ENCODE results near the gene THAP12.

Gene THAP12, protein sequence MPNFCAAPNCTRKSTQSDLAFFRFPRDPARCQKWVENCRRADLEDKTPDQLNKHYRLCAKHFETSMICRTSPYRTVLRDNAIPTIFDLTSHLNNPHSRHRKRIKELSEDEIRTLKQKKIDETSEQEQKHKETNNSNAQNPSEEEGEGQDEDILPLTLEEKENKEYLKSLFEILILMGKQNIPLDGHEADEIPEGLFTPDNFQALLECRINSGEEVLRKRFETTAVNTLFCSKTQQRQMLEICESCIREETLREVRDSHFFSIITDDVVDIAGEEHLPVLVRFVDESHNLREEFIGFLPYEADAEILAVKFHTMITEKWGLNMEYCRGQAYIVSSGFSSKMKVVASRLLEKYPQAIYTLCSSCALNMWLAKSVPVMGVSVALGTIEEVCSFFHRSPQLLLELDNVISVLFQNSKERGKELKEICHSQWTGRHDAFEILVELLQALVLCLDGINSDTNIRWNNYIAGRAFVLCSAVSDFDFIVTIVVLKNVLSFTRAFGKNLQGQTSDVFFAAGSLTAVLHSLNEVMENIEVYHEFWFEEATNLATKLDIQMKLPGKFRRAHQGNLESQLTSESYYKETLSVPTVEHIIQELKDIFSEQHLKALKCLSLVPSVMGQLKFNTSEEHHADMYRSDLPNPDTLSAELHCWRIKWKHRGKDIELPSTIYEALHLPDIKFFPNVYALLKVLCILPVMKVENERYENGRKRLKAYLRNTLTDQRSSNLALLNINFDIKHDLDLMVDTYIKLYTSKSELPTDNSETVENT

DNA sequence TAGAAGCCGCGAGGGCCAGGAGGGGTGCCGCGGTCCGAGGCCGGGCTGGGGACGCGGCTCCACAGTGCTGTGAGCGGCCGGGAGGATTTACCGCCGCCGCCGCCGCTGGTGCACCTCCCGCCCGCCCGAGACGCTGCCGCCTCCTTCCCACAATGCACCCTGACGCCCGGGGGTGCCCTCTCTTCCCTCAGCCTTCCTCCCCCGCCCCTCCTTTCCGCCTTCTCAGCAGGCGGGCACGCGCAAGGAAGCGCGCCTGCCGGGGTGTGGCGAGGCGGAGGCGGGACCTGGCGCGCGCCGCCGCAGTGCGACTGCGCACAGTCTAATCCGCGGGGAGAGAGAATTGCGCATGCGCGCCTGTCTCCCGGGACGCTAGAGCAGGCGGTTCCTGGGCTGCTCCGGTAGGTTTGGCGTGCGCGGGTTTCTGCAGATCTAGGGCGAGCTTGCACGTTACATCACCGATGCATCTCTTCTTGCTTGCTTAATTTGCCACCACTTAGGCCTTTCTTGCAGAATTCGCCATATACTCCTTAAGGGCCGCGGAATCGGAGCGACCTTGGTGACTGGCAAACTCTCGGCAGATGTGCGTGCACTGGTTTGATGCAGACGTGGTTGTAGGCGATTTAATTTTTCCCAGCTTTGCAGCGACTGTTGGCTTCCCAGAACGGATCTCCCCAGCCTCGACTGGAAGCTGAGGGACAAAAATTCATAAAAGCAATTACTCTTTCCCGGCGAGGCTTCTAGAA is at the start of gene THAP12, which contains the start of gene GVQW3:
THAP12 (minus strand) TSS at position 156 of the 743 bp plus-strand sequence. CDS start 296 bp downstream, outside the sequence.
GVQW3 (plus strand) TSS at position 347 of the 743 bp plus-strand sequence. CDS start 506 bp downstream, outside the sequence.
- TF ChIP-seq, protein P1, sequence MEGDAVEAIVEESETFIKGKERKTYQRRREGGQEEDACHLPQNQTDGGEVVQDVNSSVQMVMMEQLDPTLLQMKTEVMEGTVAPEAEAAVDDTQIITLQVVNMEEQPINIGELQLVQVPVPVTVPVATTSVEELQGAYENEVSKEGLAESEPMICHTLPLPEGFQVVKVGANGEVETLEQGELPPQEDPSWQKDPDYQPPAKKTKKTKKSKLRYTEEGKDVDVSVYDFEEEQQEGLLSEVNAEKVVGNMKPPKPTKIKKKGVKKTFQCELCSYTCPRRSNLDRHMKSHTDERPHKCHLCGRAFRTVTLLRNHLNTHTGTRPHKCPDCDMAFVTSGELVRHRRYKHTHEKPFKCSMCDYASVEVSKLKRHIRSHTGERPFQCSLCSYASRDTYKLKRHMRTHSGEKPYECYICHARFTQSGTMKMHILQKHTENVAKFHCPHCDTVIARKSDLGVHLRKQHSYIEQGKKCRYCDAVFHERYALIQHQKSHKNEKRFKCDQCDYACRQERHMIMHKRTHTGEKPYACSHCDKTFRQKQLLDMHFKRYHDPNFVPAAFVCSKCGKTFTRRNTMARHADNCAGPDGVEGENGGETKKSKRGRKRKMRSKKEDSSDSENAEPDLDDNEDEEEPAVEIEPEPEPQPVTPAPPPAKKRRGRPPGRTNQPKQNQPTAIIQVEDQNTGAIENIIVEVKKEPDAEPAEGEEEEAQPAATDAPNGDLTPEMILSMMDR (IDR thresholded peaks at IDR 0.05; ENCODE audit: low read depth, low read length), result no peak
- DNase-seq (ENCODE audit: low read depth, low spot score), result peak; percentile 99
- in situ Hi-C loops (cut with HindIII; ENCODE audit: low sequenced_read_pairs), result no loop called here
- peak within 1 kb of the TSS; percentile 86 for H3K4me3 ChIP-seq (ENCODE audit: low read depth, low read length)

DNA sequence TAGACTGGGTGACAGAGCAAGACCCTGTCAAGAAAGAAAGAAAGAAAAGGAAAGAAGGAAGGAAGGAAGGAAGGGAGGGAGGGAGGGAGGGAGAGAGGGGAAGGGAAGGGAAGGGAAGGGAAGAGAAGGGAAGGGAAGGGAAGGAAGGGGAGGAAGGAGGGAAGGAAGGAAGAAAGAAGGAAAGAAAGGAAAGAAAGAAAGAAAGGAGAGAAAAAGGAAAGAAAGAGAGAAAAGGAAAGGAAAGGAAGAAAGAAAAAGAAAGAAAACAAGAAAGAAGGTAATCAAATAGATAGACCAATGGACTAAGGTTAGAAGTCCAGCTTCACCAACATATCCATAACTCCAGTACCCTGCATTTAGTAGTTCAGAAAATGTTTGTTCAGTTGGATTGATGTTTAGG is 45.7 kb upstream of the THAP12 start:
- in situ Hi-C loops (cut with HindIII; ENCODE audit: low sequenced_read_pairs), result no loop called here
- H3K4me3 ChIP-seq (ENCODE audit: low read depth, low read length), result no peak overlapping the region
- DNase-seq (ENCODE audit: low read depth, low spot score), result no peak
- TF ChIP-seq, protein P1 (IDR thresholded peaks at IDR 0.05; ENCODE audit: low read depth, low read length), result no peak

DNA sequence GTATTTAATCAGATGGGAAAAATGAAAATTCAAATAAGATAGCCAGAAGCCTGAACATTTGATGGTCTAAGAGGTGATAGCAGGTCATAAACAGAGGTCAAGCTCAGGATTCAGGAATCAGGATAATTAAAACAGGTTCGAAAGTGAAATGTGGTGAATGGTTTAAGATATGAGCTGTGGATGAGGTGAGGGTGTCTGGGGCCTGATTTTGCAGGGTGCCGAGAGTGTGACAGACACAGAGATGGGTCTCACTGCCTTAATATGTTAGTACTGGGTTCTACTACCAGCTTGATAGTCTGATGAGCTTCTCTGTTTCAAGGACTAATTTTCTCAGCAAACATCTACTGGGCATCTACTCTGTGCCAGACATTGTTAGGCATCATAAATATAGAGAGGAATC is 44.0 kb upstream of the THAP12 start:
- in situ Hi-C loops (cut with HindIII; ENCODE audit: low sequenced_read_pairs), result no loop called here
- H3K4me3 ChIP-seq (ENCODE audit: low read depth, low read length), result no peak overlapping the region

DNA sequence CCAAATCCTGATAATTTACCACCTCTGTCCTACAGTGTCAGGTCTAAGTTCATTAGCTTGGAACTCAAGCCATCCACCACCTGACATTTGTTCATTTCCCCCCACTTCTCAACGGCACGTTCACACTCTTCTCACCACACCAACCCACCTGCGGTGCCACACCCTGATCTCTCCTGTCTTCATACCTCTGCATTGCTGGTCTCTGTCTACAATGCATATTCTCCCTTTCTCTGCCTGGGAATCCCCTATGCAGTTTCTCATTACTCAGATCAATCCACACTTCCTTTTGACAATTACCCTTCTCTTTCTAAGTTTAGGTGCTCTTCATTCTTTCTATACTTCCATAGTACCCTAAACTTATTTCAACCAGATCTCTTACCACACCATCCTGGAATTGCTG is 43.4 kb upstream of the THAP12 start:
- TF ChIP-seq, protein P1 (IDR thresholded peaks at IDR 0.05; ENCODE audit: low read depth, low read length), result no peak
- in situ Hi-C loops (cut with HindIII; ENCODE audit: low sequenced_read_pairs), result no loop called here
- no peak overlapping the region for H3K4me3 ChIP-seq (ENCODE audit: low read depth, low read length)
- DNase-seq (ENCODE audit: low read depth, low spot score), result no peak

More for the DNA sequence above, 44.0 kb upstream of the THAP12 start:
- TF ChIP-seq, protein P1 (IDR thresholded peaks at IDR 0.05; ENCODE audit: low read depth, low read length), result no peak
- no peak for DNase-seq (ENCODE audit: low read depth, low spot score)

DNA sequence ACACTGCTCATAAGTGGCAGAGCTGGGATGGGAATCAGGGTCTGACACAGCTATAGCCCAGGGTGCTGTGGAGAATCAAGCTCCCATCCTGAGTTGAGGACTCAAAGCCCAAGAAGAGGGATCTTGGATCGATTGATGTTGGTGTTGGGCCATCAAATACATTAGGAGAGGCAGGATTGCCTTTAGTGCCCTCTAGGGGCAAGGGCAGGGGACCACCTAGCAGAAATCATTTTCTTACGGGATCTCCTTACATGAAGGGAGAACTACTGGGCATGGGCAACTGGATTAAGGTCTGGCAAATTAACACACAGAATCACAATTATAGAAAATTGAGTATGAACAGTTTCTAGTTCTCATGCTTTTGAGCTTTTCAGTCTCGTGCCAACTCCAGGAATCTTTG is 39.0 kb upstream of the THAP12 start:
- no peak for DNase-seq (ENCODE audit: low read depth, low spot score)
- no peak overlapping the region for H3K4me3 ChIP-seq (ENCODE audit: low read depth, low read length)
- in situ Hi-C loops (cut with HindIII; ENCODE audit: low sequenced_read_pairs), result no loop called here
- TF ChIP-seq, protein P1 (IDR thresholded peaks at IDR 0.05; ENCODE audit: low read depth, low read length), result peak; percentile 26

DNA sequence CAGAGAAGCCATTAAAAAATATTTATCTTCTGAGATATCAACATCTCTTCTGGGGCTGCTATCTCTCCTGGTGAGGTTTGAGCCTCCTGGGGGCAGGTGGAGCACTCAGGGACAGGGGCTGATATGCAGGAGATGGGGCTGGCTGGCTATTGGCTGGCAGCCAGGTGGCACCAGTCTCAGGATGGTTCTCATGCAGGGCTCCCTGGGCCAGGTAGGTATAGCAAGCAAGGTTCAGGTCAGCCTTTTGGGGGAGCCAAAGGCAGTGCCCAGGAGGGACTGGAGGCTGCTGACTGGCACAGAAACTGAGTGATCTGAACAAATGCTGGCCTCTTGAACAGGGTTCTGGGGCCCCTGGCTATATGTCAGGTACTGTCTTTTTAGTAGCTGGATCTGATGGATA is 34.1 kb upstream of the THAP12 start:
- TF ChIP-seq, protein P1 (IDR thresholded peaks at IDR 0.05; ENCODE audit: low read depth, low read length), result no peak
- in situ Hi-C loops (cut with HindIII; ENCODE audit: low sequenced_read_pairs), result no loop called here
- no peak overlapping the region for H3K4me3 ChIP-seq (ENCODE audit: low read depth, low read length)
- DNase-seq (ENCODE audit: low read depth, low spot score), result no peak

All from astrocyte of the spinal cord (primary cell).